PC-9 (cell line): Measurements from ENCODE around the gene PRKG2. TPM values are rescaled to one million over a fixed set of nuclear protein-coding genes. Genes with fewer than 3 reads are reported as not detected.
A peak's percentile ranks its signal among the peaks of the same experiment; 100 is the strongest.

Source experiments
- BruUV-seq: library from RNA; stranded (reverse); fragments of 400-500 nt; replicated peaks from 2 replicates; lab custom pipeline; 2021; lab: Mats Ljungman, UMichigan
- CTCF ChIA-PET: fragments of 300-600 bp; sonication (Branson Sonifier 250); formaldehyde crosslinking; loops from one replicate; lab custom pipeline; 2022; ENCODE audit warnings: antibody characterized with exemption; lab: Charles Lee
- POLR2A ChIA-PET: fragments of 300-600 bp; sonication (Branson Sonifier 250); formaldehyde crosslinking; loops from one replicate; lab custom pipeline; 2022; ENCODE audit warnings: antibody characterized with exemption; ENCODE audit not compliant: unreplicated experiment; lab: Charles Lee
- DNase-seq, 2 experiments: peaks; one replicate each; pipeline versions ENCODE4 v3.0.0 to v3.0.0-alpha.2; 2015 to 2022; ENCODE audit warnings: mixed read lengths in 1 of 2
- H2AFZ ChIP-seq: fragments of 200-600 bp; sonication (generic); 2 replicates; pipeline ENCODE4 v1.8.1; 2017; ENCODE audit warnings: antibody characterized with exemption
- H3F3A ChIP-seq: fragments of 200-600 bp; sonication (generic); 2 replicates; pipeline ENCODE4 v1.8.1; 2017; ENCODE audit warnings: antibody characterized with exemption, mild to moderate bottlenecking, low read depth; ENCODE audit not compliant: insufficient read depth
- H3K27ac ChIP-seq: fragments of 200-600 bp; sonication (generic); 2 replicates; pipeline ENCODE4 v1.6.1; 2016; ENCODE audit warnings: mixed run types
- H3K27me3 ChIP-seq: fragments of 200-600 bp; sonication (generic); 2 replicates; pipeline ENCODE4 v1.6.1; 2016; ENCODE audit warnings: low read depth, mixed run types; ENCODE audit not compliant: insufficient read depth
- H3K36me3 ChIP-seq: fragments of 200-600 bp; sonication (generic); 2 replicates; pipeline ENCODE4 v1.6.1; 2016; ENCODE audit warnings: low read depth, mixed run types
- H3K4me1 ChIP-seq: fragments of 200-600 bp; sonication (generic); replicated peaks from 2 replicates; pipeline ENCODE4 v1.6.1; 2016; ENCODE audit warnings: mixed run types; ENCODE audit not compliant: insufficient read depth
- H3K4me2 ChIP-seq: fragments of 200-600 bp; sonication (generic); 2 replicates; pipeline ENCODE4 v1.6.1; 2017; ENCODE audit warnings: mixed run types
- H3K4me3 ChIP-seq: fragments of 200-600 bp; sonication (generic); 2 replicates; pipeline ENCODE4 v1.6.1; 2016; ENCODE audit warnings: mixed run types
- H3K79me2 ChIP-seq: fragments of 200-600 bp; sonication (generic); 2 replicates; pipeline ENCODE4 v1.6.1; 2017; ENCODE audit warnings: low read depth, mixed run types
- H3K9me2 ChIP-seq: fragments of 200-600 bp; sonication (generic); 2 replicates; pipeline ENCODE4 v1.8.1; 2017; ENCODE audit warnings: mild to moderate bottlenecking; ENCODE audit not compliant: insufficient read depth
- H3K9me3 ChIP-seq: fragments of 200-600 bp; sonication (generic); 2 replicates; pipeline ENCODE4 v1.8.1; 2016; ENCODE audit warnings: low read depth; ENCODE audit not compliant: insufficient read depth
- H4K20me1 ChIP-seq: fragments of 200-600 bp; sonication (generic); 2 replicates; pipeline ENCODE4 v1.8.1; 2017; ENCODE audit not compliant: insufficient read depth
- CTCF ChIP-seq: fragments of 200-600 bp; sonication (generic); conservative IDR thresholded peaks from 2 replicates; pipeline ENCODE4 v1.6.1; 2017; ENCODE audit warnings: mixed run types, antibody characterized with exemption, mild to moderate bottlenecking, moderate library complexity
- EZH2 ChIP-seq: fragments of 200-600 bp; sonication (generic); IDR thresholded peaks from 2 replicates; pipeline ENCODE4 v1.8.0; 2017; ENCODE audit warnings: antibody characterized with exemption, low read depth
- intact Hi-C: fragments of 100-400 bp; cut with micrococcal nuclease; formaldehyde crosslinking; loops from one replicate; pipeline ENCODE4 v1.10.0; 2022; ENCODE audit not compliant: unreplicated experiment
- total RNA-seq: library from RNA; stranded (reverse); gene quantifications from 2 replicates; pipeline ENCODE4 v1.2.3, GENCODE V29; 2021

Gene PRKG2
- total RNA-seq, 1 experiment from 2014 or later, result not detected

DNA sequence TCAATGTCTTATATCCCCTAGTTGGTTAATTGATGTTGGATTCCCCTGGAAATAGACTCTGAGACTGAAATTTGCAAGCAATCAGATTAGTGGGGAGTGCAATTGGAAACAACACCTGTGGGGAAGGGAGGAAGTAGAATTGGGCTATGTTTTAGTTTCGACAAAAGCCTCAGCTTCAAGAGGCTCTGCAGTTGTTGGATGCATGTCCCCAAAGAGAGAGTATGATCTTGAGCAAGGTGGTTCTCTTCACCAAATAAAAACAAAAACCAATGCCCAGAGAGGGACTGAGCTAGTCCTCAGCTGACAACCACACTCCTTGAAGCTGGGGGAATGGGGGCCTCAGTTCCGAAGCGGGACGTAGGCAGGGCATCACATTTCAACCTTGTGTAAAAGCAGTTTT, 77.1 kb downstream of the PRKG2 start:
- no peaks in the 10 kb centered on the region for H3K9me2 ChIP-seq
- H2AFZ ChIP-seq, result no peak overlapping the region
- no peaks in the 10 kb centered on the region for H3K27me3 ChIP-seq
- no peaks in the 10 kb centered on the region for H3K4me1 ChIP-seq
- H3K4me2 ChIP-seq, result no peak overlapping the region
- H3K9me3 ChIP-seq, result no peaks in the 10 kb centered on the region
- H3K4me3 ChIP-seq, result no peak overlapping the region
- CTCF ChIA-PET, result no interaction called here
- H3K36me3 ChIP-seq, result no peaks in the 10 kb centered on the region
- H3F3A ChIP-seq, result no peaks in the 10 kb centered on the region
- no peak for DNase-seq
- H3K27ac ChIP-seq, result no peak overlapping the region
- intact Hi-C loops, result no loop called here
- no peaks in the 10 kb centered on the region for H4K20me1 ChIP-seq
- TF ChIP-seq EZH2, result no peak
- no peak for TF ChIP-seq CTCF
- no TSS peak for BruUV-seq
- H3K79me2 ChIP-seq, result no peaks in the 10 kb centered on the region
- POLR2A ChIA-PET, result no interaction called here

GRCh38 chr4:81137446-81137845, 77.6 kb downstream of the PRKG2 start:
- Histone ChIP-seq H3K27me3 (no peaks in the 10 kb centered on the region), H3K9me2 (no peaks in the 10 kb centered on the region), H3K4me1 (no peaks in the 10 kb centered on the region), H3K4me3 (no peak overlapping the region), H3K9me3 (no peaks in the 10 kb centered on the region), H3K79me2 (no peaks in the 10 kb centered on the region), H4K20me1 (no peaks in the 10 kb centered on the region), H3K4me2 (no peak overlapping the region), H3K27ac (no peak overlapping the region), H2AFZ (no peak overlapping the region), H3F3A (no peaks in the 10 kb centered on the region), H3K36me3 (no peaks in the 10 kb centered on the region)
- TF ChIP-seq CTCF (no peak), EZH2 (no peak)
- ChIA-PET POLR2A (no interaction called here), CTCF (no interaction called here)
- intact Hi-C loops, result no loop called here
- BruUV-seq, result no TSS peak
- DNase-seq, result no peak

GRCh38 chr4:81136161-81136905, 78.7 kb downstream of the PRKG2 start:
- POLR2A ChIA-PET, result no interaction called here
- H3K4me2 ChIP-seq, result no peak overlapping the region

More at GRCh38 chr4:81136161-81136905, 78.7 kb downstream of the PRKG2 start:
- TF ChIP-seq CTCF, result no peak
- TF ChIP-seq EZH2, result no peak
- BruUV-seq, result no TSS peak
- H3K79me2 ChIP-seq, result no peaks in the 10 kb centered on the region
- intact Hi-C loops, result no loop called here
- H4K20me1 ChIP-seq, result no peaks in the 10 kb centered on the region
- DNase-seq, result no peak
- H3F3A ChIP-seq, result no peaks in the 10 kb centered on the region
- H3K36me3 ChIP-seq, result no peaks in the 10 kb centered on the region
- no peaks in the 10 kb centered on the region for H3K9me2 ChIP-seq
- H3K27ac ChIP-seq, result no peak overlapping the region
- H3K4me1 ChIP-seq, result no peaks in the 10 kb centered on the region
- H2AFZ ChIP-seq, result 0 out of 2 replicates have a peak overlapping the region, but pooled peaks have one; percentile 48
- no peaks in the 10 kb centered on the region for H3K27me3 ChIP-seq
- no peak overlapping the region for H3K4me3 ChIP-seq
- CTCF ChIA-PET, result no interaction called here
- no peaks in the 10 kb centered on the region for H3K9me3 ChIP-seq
